ENCODE data around the gene MAML2.

- TF ChIP-seq POLR2A (IDR thresholded peaks at IDR 0.05), result no peak
- TF ChIP-seq CTCF (IDR thresholded peaks at IDR 0.05), result no peak
These were observed 64.7 kb downstream of the MAML2 start for GRCh38 chr11:96278039-96278897.

Data from esophagus squamous epithelium (tissue), 4 donors.